Endothelial cell of umbilical vein (primary cell): ENCODE data around the gene ADGRD2. TPM values are rescaled to one million over a fixed set of nuclear protein-coding genes. Genes with fewer than 3 reads are reported as not detected.
A peak's percentile ranks its signal among the peaks of the same experiment; 100 is the strongest.

Experiments
- Bru-seq: library from RNA; stranded (reverse); fragments of 400-500 nt; gene quantifications from one replicate; lab custom pipeline; 2021; lab: Mats Ljungman, UMichigan
- BruChase-seq, 2 experiments: library from RNA; stranded (reverse); fragments of 400-500 nt; gene quantifications; one replicate each; lab custom pipeline; 2021; lab: Mats Ljungman, UMichigan
- BruUV-seq: library from RNA; stranded (reverse); fragments of 400-500 nt; replicated peaks from 2 replicates; lab custom pipeline; 2021; lab: Mats Ljungman, UMichigan
- CTCF ChIA-PET: fragments of 300-600, 350-600 bp; sonication (Branson Sonifier 250); formaldehyde crosslinking; loops from one replicate; lab custom pipeline; 2021; ENCODE audit warnings: antibody characterized with exemption, inconsistent platforms; lab: Charles Lee
- POLR2A ChIA-PET: fragments of 300-600, 350-600 bp; sonication (Branson Sonifier 250); formaldehyde crosslinking; loops from one replicate; lab custom pipeline; 2021; ENCODE audit warnings: antibody characterized with exemption, inconsistent platforms; lab: Charles Lee
- DNase-seq: peaks from one replicate; pipeline ENCODE4 v3.0.0-alpha.2; 2011; ENCODE audit warnings: low read depth, low spot score
- FAIRE-seq: peaks from 2 replicates; lab custom pipeline; 2011; peaks lifted over from hg19 to GRCh38; lab: Jason Lieb, UNC
- H2AFZ ChIP-seq: 2 replicates; pipeline ENCODE4 v1.6.0; 2012; ENCODE audit warnings: low read depth, low read length, control low read depth, inconsistent platforms
- H3K27ac ChIP-seq: 2 replicates; pipeline ENCODE4 v1.5.1; 2011; ENCODE audit warnings: low read depth, mild to moderate bottlenecking, control low read depth, low read length, moderate library complexity; ENCODE audit not compliant: insufficient read depth
- H3K27me3 ChIP-seq, 2 experiments: 2 replicates each; pipeline versions ENCODE4 v1.6.0 to v1.6.1; 2011; ENCODE audit warnings: low read length in 2 of 2, mixed read lengths in 1 of 2; ENCODE audit not compliant: control insufficient read depth in 2 of 2, insufficient read depth in 2 of 2
- H3K36me3 ChIP-seq, 2 experiments: 2 replicates in 1 of 2; 3 replicates in 1 of 2; pipeline ENCODE4 v1.5.1; 2011; ENCODE audit warnings: low read length in 2 of 2, mild to moderate bottlenecking in 1 of 2, moderate library complexity in 1 of 2; ENCODE audit not compliant: control insufficient read depth in 2 of 2, insufficient read depth in 2 of 2; ENCODE audit errors: extremely low read depth in 1 of 2
- H3K4me1 ChIP-seq: 3 replicates; pipeline ENCODE4 v1.5.1; 2011; ENCODE audit warnings: mild to moderate bottlenecking, low read length; ENCODE audit not compliant: control insufficient read depth, insufficient read depth; ENCODE audit errors: extremely low read depth
- H3K4me2 ChIP-seq: 2 replicates; pipeline ENCODE4 v1.6.1; 2011; ENCODE audit warnings: low read length, control low read depth, mixed read lengths; ENCODE audit not compliant: insufficient read depth
- H3K4me3 ChIP-seq, 3 experiments: fragments of 200-600 bp in 1 of 3; sonication (generic), shearing (Covaris generic) in 1 of 3; replicated peaks in 1 of 3; 2 replicates each; pipeline ENCODE4 v1.5.1; 2011 to 2016; ENCODE audit warnings: control low read depth in 3 of 3, low read length in 3 of 3, mild to moderate bottlenecking in 2 of 3, inconsistent platforms in 1 of 3, low read depth in 1 of 3, moderate library complexity in 1 of 3; ENCODE audit not compliant: insufficient read depth in 1 of 3
- H3K79me2 ChIP-seq: 2 replicates; pipeline ENCODE4 v1.6.0; 2012; ENCODE audit warnings: low read length, inconsistent platforms; ENCODE audit not compliant: control insufficient read depth, insufficient read depth
- H3K9ac ChIP-seq: replicated peaks from 2 replicates; pipeline ENCODE3; 2011; ENCODE audit warnings: low read length, control low read depth; ENCODE audit not compliant: insufficient read depth; ENCODE audit errors: extremely low read depth
- H3K9me1 ChIP-seq: replicated peaks from 3 replicates; pipeline ENCODE4 v1.6.0; 2011; ENCODE audit warnings: mild to moderate bottlenecking, low read length; ENCODE audit not compliant: control insufficient read depth, insufficient read depth; ENCODE audit errors: extremely low read depth
- H3K9me3 ChIP-seq: replicated peaks from 2 replicates; pipeline ENCODE4 v1.5.1; 2012; ENCODE audit warnings: low read length, inconsistent platforms; ENCODE audit not compliant: control insufficient read depth, insufficient read depth
- H4K20me1 ChIP-seq: replicated peaks from 2 replicates; pipeline ENCODE3; 2011; ENCODE audit warnings: mild to moderate bottlenecking, low read length; ENCODE audit not compliant: control insufficient read depth, insufficient read depth; ENCODE audit errors: extremely low read depth
- EZH2 ChIP-seq: IDR thresholded peaks from 2 replicates; pipeline ENCODE4 v1.6.1; 2012; ENCODE audit warnings: borderline replicate concordance, low read depth, mild to moderate bottlenecking, moderate library complexity, low read length, inconsistent platforms; ENCODE audit not compliant: severe bottlenecking
- FOS ChIP-seq: IDR thresholded peaks from 2 replicates; pipeline ENCODE4 v1.6.1; 2011; ENCODE audit warnings: mild to moderate bottlenecking, low read length, moderate library complexity, borderline replicate concordance; ENCODE audit not compliant: insufficient read depth
- GATA2 ChIP-seq: IDR thresholded peaks from 2 replicates; pipeline ENCODE4 v1.7.0; 2011; ENCODE audit warnings: low read depth, mild to moderate bottlenecking, moderate library complexity, mixed read lengths, low read length; ENCODE audit not compliant: insufficient read length, insufficient read depth
- JUN ChIP-seq: IDR thresholded peaks from 2 replicates; pipeline ENCODE4 v1.6.1; 2011; ENCODE audit warnings: borderline replicate concordance, low read depth; ENCODE audit not compliant: insufficient read length, insufficient read depth
- MYC ChIP-seq: IDR thresholded peaks from one replicate; pipeline ENCODE4 v1.6.1; 2011; ENCODE audit warnings: mild to moderate bottlenecking, low read depth, low read length
- POLR2A ChIP-seq: IDR thresholded peaks from 2 replicates; pipeline ENCODE4 v1.6.1; 2012; ENCODE audit warnings: low read depth, mild to moderate bottlenecking, control low read depth, low read length
- POLR2AphosphoS5 ChIP-seq: IDR thresholded peaks from 2 replicates; pipeline ENCODE4 v1.6.1; 2012; ENCODE audit warnings: low read depth, mild to moderate bottlenecking, control low read depth, low read length, moderate library complexity; ENCODE audit not compliant: insufficient read depth
- dilution Hi-C: fragments of 300-500 bp; cut with MboI; formaldehyde crosslinking; loops from one replicate; pipeline ENCODE4 v1.15.0; 2019; ENCODE audit warnings: low sequenced_read_pairs; ENCODE audit not compliant: extremely low pct_ligation_motif_present
- intact Hi-C: fragments of 100-400 bp; cut with micrococcal nuclease; formaldehyde crosslinking; loops from one replicate; pipeline ENCODE4 v1.10.0; 2022
- long read RNA-seq: library from polyadenylated mRNA; stranded (forward); transcript quantifications from one replicate; pipeline ENCODE4 v2.0.0, GENCODE V29; 2021
- polyA minus RNA-seq, 3 experiments: library from RNA; depleted of rRNA, polyadenylated mRNA; stranded (reverse); fragments of >200 nt; gene quantifications; 1 replicate in 1 of 3; 2 replicates in 2 of 3; pipeline ENCODE4 v1.2.3, GENCODE V29; 2011
- polyA plus RNA-seq, 4 experiments: library from polyadenylated mRNA; depleted of rRNA in 3 of 4; stranded (reverse) in 3 of 4; unstranded in 1 of 4; fragments of >200 nt; gene quantifications; 2 replicates each; pipeline versions ENCODE4 v1.2.1 to v1.2.3, GENCODE V29; 2011 to 2012; ENCODE audit warnings: missing spikeins in 1 of 4
- total RNA-seq: library from RNA; stranded (reverse); gene quantifications from 2 replicates; pipeline ENCODE4 v1.2.3, GENCODE V29; 2021
- TF ChIP-seq, protein P1 (sequence below): IDR thresholded peaks from 2 replicates; pipeline ENCODE4 v1.6.1; 2011; ENCODE audit not compliant: insufficient read depth, insufficient read length
- TF ChIP-seq, protein P2 (sequence below), 2 donors: IDR thresholded peaks; 1 replicate in 1 of 2; 2 replicates in 1 of 2; pipeline ENCODE4 v1.5.1; 2011; ENCODE audit warnings: low read length in 2 of 2, mild to moderate bottlenecking in 2 of 2, moderate library complexity in 2 of 2, control low read depth in 1 of 2, inconsistent platforms in 1 of 2, low read depth in 1 of 2; ENCODE audit not compliant: insufficient read depth in 1 of 2; ENCODE audit errors: extremely low read depth in 1 of 2

ADGRD2 gene, protein sequence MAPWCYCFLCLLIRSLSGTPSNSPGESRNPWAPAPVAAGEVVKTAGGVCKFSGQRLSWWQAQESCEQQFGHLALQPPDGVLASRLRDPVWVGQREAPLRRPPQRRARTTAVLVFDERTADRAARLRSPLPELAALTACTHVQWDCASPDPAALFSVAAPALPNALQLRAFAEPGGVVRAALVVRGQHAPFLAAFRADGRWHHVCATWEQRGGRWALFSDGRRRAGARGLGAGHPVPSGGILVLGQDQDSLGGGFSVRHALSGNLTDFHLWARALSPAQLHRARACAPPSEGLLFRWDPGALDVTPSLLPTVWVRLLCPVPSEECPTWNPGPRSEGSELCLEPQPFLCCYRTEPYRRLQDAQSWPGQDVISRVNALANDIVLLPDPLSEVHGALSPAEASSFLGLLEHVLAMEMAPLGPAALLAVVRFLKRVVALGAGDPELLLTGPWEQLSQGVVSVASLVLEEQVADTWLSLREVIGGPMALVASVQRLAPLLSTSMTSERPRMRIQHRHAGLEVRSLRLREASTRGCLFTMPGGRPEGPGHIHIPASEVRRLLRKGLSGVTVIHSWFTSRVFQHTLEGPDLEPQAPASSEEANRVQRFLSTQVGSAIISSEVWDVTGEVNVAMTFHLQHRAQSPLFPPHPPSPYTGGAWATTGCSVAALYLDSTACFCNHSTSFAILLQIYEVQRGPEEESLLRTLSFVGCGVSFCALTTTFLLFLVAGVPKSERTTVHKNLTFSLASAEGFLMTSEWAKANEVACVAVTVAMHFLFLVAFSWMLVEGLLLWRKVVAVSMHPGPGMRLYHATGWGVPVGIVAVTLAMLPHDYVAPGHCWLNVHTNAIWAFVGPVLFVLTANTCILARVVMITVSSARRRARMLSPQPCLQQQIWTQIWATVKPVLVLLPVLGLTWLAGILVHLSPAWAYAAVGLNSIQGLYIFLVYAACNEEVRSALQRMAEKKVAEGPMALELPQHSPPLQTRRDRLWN
- not detected in 2 replicates for total RNA-seq
- polyA plus RNA-seq, result not detected in 2 replicates
- not detected in 2 replicates for polyA plus RNA-seq (2011; cell fraction: cytosol; rRNA removed)
- polyA plus RNA-seq (2011; cell fraction: nucleus; rRNA removed), result not detected in 2 replicates
- polyA plus RNA-seq (2012), result not detected in 2 replicates
- not detected in 2 replicates for polyA minus RNA-seq
- not detected for polyA minus RNA-seq (2011; cell fraction: cytosol; rRNA and poly(A)+ RNA removed)
- polyA minus RNA-seq (2011; cell fraction: nucleus; rRNA and poly(A)+ RNA removed), result not detected in 2 replicates
- not detected for Bru-seq, nascent RNA
- not detected for BruChase-seq, experiment 1, labeled RNA remaining after a 6-hour chase
- BruChase-seq, experiment 2, labeled RNA remaining after a 2-hour chase, result not detected
- long read RNA-seq, result 0 reads

DNA sequence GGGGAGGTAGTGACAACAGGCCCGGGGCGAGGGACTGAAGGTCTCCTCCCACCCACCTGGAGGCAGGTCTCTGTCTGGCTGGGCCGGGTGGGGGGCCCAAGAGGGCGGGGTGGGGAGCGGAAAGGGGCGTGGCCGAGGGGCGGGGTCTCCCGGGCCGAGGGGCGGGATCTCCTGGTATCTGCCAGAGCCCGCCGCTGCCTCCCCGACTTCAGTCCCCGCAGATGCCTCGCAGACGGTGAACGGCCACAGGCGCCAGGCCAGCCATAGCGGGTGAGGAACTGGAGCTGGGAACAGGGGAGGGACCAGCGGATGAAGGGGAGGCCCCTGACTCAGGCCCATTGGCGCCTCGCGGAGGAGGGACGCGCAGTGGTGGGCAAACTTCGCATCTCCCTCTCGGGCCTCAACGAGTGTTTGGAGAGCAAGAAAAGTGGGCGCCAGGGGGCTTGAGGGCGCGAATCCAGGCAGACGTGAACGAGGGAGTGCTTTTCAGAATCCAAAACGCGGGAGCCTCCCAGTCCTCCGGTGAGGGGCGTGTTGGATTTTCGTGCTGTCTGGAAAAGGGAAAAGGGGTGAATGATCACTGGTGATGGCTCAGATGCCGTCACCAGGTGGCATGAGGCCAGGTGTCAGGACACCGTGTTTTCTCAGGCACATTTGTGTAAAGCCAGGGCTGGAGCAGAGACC is at the start of gene ADGRD2:
ADGRD2 (plus strand) TSS at position 211 of the 684 bp plus-strand sequence. CDS start 1,216 bp downstream, outside the sequence.
- Histone ChIP-seq H3K9me1 (no peaks in the 10 kb centered on the region), H3K79me2 (no peaks in the 10 kb centered on the region), H3K4me3 (no peak within 1 kb of the TSS), H3K4me2 (peak within 1 kb of the TSS; percentile 12), H4K20me1 (no peaks in the 10 kb centered on the region), H3K9me3 (no peaks in the 10 kb centered on the region), H2AFZ (no peak within 1 kb of the TSS), H3K36me3 (no peaks in the 10 kb centered on the region), H3K27me3 (peaks cover 19 to 29% of the 10 kb centered on the region in 2 experiments), H3K9ac (no peak within 1 kb of the TSS), H3K4me1 (peaks cover 3% of the 10 kb centered on the region), H3K27ac (no peak within 1 kb of the TSS)
- dilution Hi-C loops (no loop called here), intact Hi-C loops (no loop called here)
- BruUV-seq, result no TSS peak
- DNase-seq (peak; percentile 4), FAIRE-seq (no peak)
- TF ChIP-seq, protein P1, sequence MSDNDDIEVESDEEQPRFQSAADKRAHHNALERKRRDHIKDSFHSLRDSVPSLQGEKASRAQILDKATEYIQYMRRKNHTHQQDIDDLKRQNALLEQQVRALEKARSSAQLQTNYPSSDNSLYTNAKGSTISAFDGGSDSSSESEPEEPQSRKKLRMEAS, result no peak
- no peak for TF ChIP-seq MYC
- no peak for TF ChIP-seq EZH2
- TF ChIP-seq, protein P2, sequence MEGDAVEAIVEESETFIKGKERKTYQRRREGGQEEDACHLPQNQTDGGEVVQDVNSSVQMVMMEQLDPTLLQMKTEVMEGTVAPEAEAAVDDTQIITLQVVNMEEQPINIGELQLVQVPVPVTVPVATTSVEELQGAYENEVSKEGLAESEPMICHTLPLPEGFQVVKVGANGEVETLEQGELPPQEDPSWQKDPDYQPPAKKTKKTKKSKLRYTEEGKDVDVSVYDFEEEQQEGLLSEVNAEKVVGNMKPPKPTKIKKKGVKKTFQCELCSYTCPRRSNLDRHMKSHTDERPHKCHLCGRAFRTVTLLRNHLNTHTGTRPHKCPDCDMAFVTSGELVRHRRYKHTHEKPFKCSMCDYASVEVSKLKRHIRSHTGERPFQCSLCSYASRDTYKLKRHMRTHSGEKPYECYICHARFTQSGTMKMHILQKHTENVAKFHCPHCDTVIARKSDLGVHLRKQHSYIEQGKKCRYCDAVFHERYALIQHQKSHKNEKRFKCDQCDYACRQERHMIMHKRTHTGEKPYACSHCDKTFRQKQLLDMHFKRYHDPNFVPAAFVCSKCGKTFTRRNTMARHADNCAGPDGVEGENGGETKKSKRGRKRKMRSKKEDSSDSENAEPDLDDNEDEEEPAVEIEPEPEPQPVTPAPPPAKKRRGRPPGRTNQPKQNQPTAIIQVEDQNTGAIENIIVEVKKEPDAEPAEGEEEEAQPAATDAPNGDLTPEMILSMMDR (IDR thresholded peaks at IDR 0.05; ENCODE audit: extremely low read depth in 1 of 2, insufficient read depth in 1 of 2, low read depth in 1 of 2, low read length in 2 of 2), result no peak
- no peak for TF ChIP-seq JUN
- no peak for TF ChIP-seq FOS
- no peak for TF ChIP-seq POLR2A
- TF ChIP-seq POLR2AphosphoS5, result no peak
- TF ChIP-seq GATA2, result no peak
- ChIA-PET POLR2A (no interaction called here), CTCF (interaction anchor here (0.9 kb wide), 1 partner anchor 12 kb away, joined by 3 read pairs; no protein-coding TSS in a partner anchor)
